DMS 273 treated with DMSO at 0.1 percent for 48 hours (cell line): ENCODE measurements around the gene MAPK8.
"Not testable (repeated sequence)": the region's sequence is repeated elsewhere in the genome, so short reads cannot be mapped to it uniquely, and the experiment has no call there.

Experiments used
- DNase-seq: peaks from one replicate; lab custom pipeline; 2025; lab: John Stamatoyannopoulos, UW

MAPK8 gene

GRCh38 chr10:48336978-48337599, 30.6 kb downstream of the MAPK8 start:
- no peak for DNase-seq

DNA sequence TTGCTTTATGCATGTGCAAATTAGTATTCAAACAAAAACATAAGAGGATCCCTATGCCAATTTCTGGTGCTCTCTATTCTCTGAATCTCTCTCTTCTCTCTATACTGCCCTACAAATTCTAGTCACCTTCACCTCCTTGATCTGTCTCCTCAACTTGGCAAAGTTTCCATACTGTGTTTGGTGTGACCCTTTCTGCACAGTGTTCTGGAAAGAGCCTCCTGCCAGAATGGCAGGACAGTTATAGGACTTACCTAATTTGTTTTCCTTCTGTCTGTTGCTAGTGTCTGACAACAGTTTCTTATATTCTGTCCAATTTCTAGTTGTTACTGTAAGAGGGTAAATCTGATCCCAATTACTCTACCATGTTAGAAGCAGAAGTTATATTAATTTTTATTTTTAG, 34.3 kb downstream of the MAPK8 start:
- DNase-seq: no peak

GRCh38 chr10:48343106-48343505, 36.6 kb downstream of the MAPK8 start:
- peak; percentile 4 for DNase-seq

- no peak for DNase-seq
These were observed 37.6 kb downstream of the MAPK8 start for GRCh38 chr10:48343921-48344598.

- not testable (repeated sequence) for DNase-seq
These were observed 39.8 kb downstream of the MAPK8 start for GRCh38 chr10:48346248-48346647.

GRCh38 chr10:48347539-48347938, 41.1 kb downstream of the MAPK8 start:
- not testable (repeated sequence) for DNase-seq

GRCh38 chr10:48347943-48348342, 41.5 kb downstream of the MAPK8 start:
- DNase-seq: not testable (repeated sequence)

- DNase-seq: no peak
These were observed 46.8 kb downstream of the MAPK8 start for GRCh38 chr10:48353246-48353645.

DNA sequence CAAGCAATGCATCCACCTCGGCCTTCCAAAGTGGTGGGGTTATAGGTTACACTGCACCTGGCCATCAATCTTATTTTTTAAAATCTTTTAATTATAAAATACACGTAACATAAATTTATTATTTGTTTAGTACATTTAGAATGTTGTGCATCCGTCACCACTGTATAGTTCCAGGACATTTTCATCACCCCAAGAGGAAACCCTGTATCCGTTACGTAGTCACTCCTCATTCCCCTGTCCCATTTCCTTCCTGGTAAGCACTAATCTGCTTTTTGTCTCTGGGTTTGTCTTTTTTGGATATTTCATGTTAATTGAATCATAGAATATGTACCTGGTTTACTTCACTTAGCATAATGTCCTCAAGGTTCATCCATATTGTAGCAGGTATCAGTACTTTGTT, 51.2 kb downstream of the MAPK8 start:
- DNase-seq: no peak

DNA sequence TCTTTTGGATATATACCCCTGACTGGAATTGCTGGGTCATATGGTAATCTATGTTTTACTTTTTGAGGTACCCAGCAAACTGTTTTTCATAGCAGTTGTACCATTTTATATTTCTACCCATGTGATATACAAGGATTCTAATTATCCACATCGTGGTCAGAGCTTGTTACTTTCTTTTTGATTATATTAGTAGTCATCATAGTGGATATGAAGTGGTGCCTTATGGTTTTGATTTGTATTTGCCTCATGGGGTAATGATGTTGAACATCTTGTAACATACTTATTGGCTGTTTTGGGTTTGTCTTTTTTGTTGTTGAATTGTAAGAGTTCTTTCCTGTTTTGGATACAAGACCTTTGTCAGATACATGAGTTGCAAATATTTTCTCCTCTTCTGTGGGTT, 51.7 kb downstream of the MAPK8 start:
- DNase-seq: no peak

- no peak for DNase-seq
These were observed 52.4 kb downstream of the MAPK8 start for GRCh38 chr10:48358838-48359237.

GRCh38 chr10:48361176-48361575, 54.7 kb downstream of the MAPK8 start:
- DNase-seq: no peak

- DNase-seq: no peak
These were observed 57.3 kb downstream of the MAPK8 start for GRCh38 chr10:48363617-48364355.

- no peak for DNase-seq
These were observed 58.4 kb downstream of the MAPK8 start for GRCh38 chr10:48364659-48365405.

DNA sequence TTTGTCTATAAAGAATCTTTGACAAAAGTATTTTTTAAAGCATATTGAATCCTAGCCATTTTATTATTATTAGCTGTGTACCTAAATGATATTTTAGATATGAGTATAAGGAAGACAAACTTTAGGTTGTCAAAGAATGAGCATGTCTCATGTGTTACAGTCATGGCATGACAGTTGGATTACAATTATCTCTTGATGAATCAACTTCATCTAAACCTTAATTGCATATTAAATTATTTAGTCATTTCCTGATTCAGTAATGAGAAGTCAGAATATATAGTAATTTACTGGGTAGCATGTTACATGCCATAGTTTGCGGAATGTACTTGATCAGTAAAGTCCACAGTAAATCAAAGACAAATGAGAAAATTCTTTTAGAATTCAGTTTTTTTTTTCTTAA, 59.2 kb downstream of the MAPK8 start:
- DNase-seq: no peak

DNA sequence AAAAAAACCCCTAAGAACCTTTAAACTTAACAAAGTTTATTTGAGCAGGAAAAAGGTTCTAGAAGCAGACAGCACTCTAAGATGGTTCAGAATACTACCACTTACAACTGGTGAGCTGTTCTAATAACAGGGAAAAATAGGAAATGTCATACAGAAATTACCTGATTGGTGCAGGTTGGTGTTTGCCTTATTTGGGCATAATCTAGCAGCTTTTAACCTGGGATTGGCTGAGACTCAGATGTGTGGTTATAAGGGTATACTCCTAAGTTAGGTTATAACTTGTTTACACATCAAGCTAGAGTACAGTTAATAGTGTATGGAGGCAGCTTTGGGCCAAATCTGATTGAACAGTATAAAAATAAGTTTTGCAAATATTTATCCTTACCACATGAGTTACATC, 59.8 kb downstream of the MAPK8 start:
- DNase-seq: no peak

GRCh38 chr10:48369501-48369900, 63.0 kb downstream of the MAPK8 start:
- DNase-seq: no peak

DNA sequence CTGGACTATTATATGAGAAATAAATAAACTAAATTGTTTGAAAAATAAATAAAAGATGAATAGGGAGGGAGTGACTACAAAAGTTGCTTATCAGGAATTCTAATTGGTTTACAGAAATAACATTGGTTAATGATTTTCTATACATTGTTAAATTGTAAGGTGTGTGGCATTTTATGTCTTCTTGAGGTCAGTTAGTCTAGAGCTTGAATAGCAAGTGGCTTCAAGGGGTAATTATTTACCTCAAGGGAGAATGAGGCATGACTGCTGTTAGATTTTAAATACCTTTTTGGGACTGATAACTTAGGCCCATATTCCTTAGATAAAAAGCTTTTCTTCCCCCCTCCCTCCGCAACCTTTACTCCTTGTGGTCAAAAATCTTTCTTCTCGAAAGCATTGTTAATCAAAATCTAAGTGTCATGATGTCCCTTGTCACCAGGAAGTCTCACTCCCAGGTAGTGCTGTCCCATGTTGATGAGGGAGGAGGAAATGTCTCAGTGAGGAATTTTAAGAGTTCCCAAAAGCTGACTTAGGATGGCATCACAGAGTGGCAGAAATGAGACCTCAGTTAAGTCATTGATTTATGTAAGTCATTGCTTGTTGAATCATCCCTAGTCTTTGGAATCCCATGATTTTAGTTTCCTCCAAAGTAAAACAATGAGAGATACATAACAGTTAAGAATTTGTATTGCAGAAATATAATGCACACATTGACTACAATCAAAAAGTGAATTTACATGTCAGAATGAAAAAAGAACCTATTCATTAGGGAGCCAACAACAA, 71.5 kb downstream of the MAPK8 start:
- no peak for DNase-seq

- DNase-seq: no peak
These were observed 72.2 kb downstream of the MAPK8 start for GRCh38 chr10:48378675-48379074.

- no peak for DNase-seq
These were observed 75.5 kb downstream of the MAPK8 start for GRCh38 chr10:48381971-48382370.

- DNase-seq: no peak
These were observed 76.5 kb downstream of the MAPK8 start for GRCh38 chr10:48382982-48383381.

DNA sequence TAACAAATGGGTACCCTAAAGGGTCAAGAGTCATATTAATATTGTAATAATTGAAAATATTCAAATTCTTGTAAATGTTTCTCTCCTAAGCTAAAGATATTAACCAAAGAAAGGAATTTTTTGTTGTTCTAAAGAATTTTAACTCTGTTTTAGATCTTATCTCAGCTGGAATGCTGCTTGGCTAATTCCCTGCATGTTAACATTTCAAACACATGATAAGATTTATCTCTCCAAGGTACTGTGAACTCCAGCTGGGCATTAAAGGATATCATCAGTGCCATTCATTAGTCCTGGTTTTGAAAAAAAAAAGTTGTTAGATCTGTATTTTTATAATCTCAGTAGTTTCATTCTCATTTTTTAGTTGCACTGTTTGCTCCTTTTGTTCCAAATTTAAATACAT, 76.9 kb downstream of the MAPK8 start:
- DNase-seq: no peak
